Prostate gland (tissue), 2 donors: ENCODE measurements around the gene KCNAB1. TPM values are rescaled to one million over a fixed set of nuclear protein-coding genes. Genes with fewer than 3 reads are reported as not detected.

Experiments used
- DNase-seq: peaks from one replicate; pipeline ENCODE4 v3.0.0-alpha.2; 2019; ENCODE audit warnings: low spot score
- H3K27ac ChIP-seq, 2 donors: fragments of 200-600 bp; sonication (generic); 2 replicates each; pipeline ENCODE4 v1.5.1; 2017 to 2019
- H3K27me3 ChIP-seq: fragments of 200-600 bp; sonication (generic); replicated peaks from 2 replicates; pipeline ENCODE4 v1.5.1; 2019; ENCODE audit not compliant: insufficient read depth
- H3K36me3 ChIP-seq, 2 donors: fragments of 200-600 bp; sonication (generic); 1 replicate in 1 of 2; 2 replicates in 1 of 2; pipeline versions ENCODE4 v1.5.1 to v1.8.1; 2017 to 2019
- H3K4me1 ChIP-seq: fragments of 200-600 bp; sonication (generic); replicated peaks from 2 replicates; pipeline ENCODE4 v1.5.1; 2019
- H3K4me3 ChIP-seq, 2 donors: fragments of 200-600 bp; sonication (generic); 2 replicates each; pipeline ENCODE4 v1.5.1; 2017 to 2019
- H3K9me3 ChIP-seq: fragments of 200-600 bp; sonication (generic); 2 replicates; pipeline ENCODE4 v1.5.1; 2017
- CTCF ChIP-seq, 4 experiments: fragments of 200-600 bp in 2 of 4; fragments of 450-650 bp in 2 of 4; sonication (generic) in 2 of 4; IDR thresholded peaks; 1 replicate in 3 of 4; 2 replicates in 1 of 4; pipeline ENCODE4 v1.5.1; 2016 to 2019; ENCODE audit warnings: antibody characterized with exemption in 4 of 4, mild to moderate bottlenecking in 2 of 4, moderate library complexity in 2 of 4
- POLR2A ChIP-seq: fragments of 450-650 bp; IDR thresholded peaks from one replicate; pipeline ENCODE4 v1.6.1; 2016; ENCODE audit warnings: antibody characterized with exemption, mild to moderate bottlenecking
- POLR2AphosphoS5 ChIP-seq: sonication (generic); formaldehyde crosslinking; IDR thresholded peaks from one replicate; pipeline ENCODE4 v1.6.1; 2017; ENCODE audit warnings: antibody characterized with exemption
- whole genome bisulfite sequencing: methylation state at CpG from one replicate; pipeline ENCODE4 v1.1.5; 2018; 5-methylcytosine and 5-hydroxymethylcytosine counted together
- intact Hi-C: fragments of 100-400 bp; cut with DNase I; formaldehyde crosslinking; loops from one replicate; pipeline ENCODE4 v1.14.2; 2022
- total RNA-seq, 2 donors: library from RNA; depleted of rRNA; stranded (reverse); fragments of >200 nt; gene quantifications; one replicate each; pipeline ENCODE4 v1.1.0, GENCODE V29; 2016

Gene KCNAB1
- total RNA-seq, 2 donors from 2014 or later = 5.2 to 9.5 TPM

DNA sequence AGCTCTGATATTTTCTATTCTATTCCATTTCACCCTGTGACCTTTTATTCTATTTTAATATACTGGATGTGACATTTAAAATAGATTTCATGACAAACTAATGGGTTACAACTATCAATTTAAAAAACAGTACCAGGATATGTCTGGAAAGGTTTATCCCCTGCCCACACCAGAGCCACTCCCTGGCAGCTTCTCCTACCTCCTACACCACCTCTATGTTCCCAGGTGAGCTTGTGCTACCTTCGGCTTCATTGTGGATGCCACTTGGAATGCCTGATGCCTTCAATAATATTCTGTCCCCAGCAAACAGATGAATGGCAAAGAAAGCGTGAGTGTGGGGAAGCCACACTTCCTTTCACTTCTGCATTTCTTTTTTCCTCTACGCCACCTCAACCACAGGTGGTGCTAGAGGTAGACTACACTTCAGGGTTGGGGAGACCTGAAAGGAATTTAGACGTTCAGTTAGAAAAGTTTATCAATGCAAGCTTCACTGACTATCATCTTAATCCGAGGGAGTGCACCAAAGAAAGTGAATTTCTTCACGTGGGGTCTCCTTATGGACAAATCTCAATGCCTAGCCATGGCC is 221.5 kb downstream of the KCNAB1 start:
- no peaks in the 10 kb centered on the region for H3K4me1 ChIP-seq
- H3K36me3 ChIP-seq = no peaks in the 10 kb centered on the region
- 91% methylated on average over 6 of the region's 6 CpGs for WGBS
- no peak for DNase-seq
- H3K27me3 ChIP-seq = no peaks in the 10 kb centered on the region
- no peaks in the 10 kb centered on the region for H3K9me3 ChIP-seq
- no peak for TF ChIP-seq POLR2AphosphoS5
- no peak for TF ChIP-seq CTCF (IDR thresholded peaks at IDR 0.05)
- TF ChIP-seq POLR2A = no peak
- intact Hi-C loops = no loop called here
- no peak overlapping the region for H3K27ac ChIP-seq
- no peak overlapping the region for H3K4me3 ChIP-seq

DNA sequence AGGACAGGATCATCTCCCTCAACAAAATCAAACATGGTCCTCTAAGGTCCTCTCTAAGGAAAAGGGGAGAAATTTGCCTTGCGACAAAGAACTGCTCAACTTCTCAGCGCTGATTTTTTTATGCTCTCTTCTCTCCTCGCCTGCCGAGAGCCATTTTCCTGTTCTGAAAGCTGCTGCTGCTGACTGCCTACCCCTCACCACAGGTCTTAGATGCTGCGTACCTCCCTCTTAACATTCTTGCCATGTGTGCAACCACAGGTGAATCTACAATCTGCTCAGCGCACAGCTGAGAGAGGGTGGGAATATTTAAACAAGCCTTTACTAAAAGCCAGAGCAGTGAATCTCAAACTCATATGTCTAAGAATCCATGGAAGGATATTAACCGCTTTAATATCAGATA is 223.8 kb downstream of the KCNAB1 start:
- Histone ChIP-seq H3K36me3 (no peaks in the 10 kb centered on the region), H3K4me3 (no peak overlapping the region), H3K4me1 (no peaks in the 10 kb centered on the region), H3K27me3 (no peaks in the 10 kb centered on the region), H3K9me3 (no peaks in the 10 kb centered on the region), H3K27ac (no peak overlapping the region)
- WGBS = 86% methylated on average over 7 of the region's 7 CpGs
- intact Hi-C loops = no loop called here
- no peak for DNase-seq
- no peak for TF ChIP-seq CTCF (IDR thresholded peaks at IDR 0.05)
- TF ChIP-seq POLR2AphosphoS5 = no peak
- TF ChIP-seq POLR2A = no peak

GRCh38 chr3:156349111-156349510 is 228.7 kb downstream of the KCNAB1 start:
- Histone ChIP-seq H3K27ac (no peak overlapping the region), H3K4me1 (no peaks in the 10 kb centered on the region), H3K4me3 (no peak overlapping the region), H3K9me3 (no peaks in the 10 kb centered on the region), H3K36me3 (no peaks in the 10 kb centered on the region), H3K27me3 (no peaks in the 10 kb centered on the region)
- no peak for TF ChIP-seq CTCF (IDR thresholded peaks at IDR 0.05)
- TF ChIP-seq POLR2AphosphoS5 = no peak
- TF ChIP-seq POLR2A = no peak
- no peak for DNase-seq
- intact Hi-C loops = no loop called here

DNA sequence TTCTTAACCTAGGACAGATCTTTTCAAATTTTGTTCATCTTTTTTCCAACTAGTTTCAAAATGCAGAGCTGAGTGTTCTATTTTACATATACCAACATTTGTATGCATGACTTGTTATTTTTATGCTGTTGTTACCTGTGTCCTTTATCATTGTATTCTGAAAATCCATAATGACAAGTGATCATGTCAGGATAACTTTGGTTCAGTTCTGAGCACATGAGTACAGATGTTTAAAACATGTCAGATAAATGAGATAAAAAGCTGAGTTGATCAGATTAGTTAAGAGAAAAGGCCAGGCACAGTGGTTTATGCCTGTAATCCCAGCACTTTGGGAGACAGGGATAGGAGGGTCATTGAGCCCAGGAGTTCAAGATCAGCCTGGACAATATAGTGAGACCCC is 229.6 kb downstream of the KCNAB1 start:
- Histone ChIP-seq H3K4me3 (no peak overlapping the region), H3K4me1 (no peaks in the 10 kb centered on the region), H3K27ac (no peak overlapping the region), H3K9me3 (no peaks in the 10 kb centered on the region), H3K36me3 (no peaks in the 10 kb centered on the region), H3K27me3 (no peaks in the 10 kb centered on the region)
- no peak for DNase-seq
- TF ChIP-seq POLR2A = no peak
- no peak for TF ChIP-seq POLR2AphosphoS5
- no peak for TF ChIP-seq CTCF (IDR thresholded peaks at IDR 0.05)
- intact Hi-C loops = no loop called here

DNA sequence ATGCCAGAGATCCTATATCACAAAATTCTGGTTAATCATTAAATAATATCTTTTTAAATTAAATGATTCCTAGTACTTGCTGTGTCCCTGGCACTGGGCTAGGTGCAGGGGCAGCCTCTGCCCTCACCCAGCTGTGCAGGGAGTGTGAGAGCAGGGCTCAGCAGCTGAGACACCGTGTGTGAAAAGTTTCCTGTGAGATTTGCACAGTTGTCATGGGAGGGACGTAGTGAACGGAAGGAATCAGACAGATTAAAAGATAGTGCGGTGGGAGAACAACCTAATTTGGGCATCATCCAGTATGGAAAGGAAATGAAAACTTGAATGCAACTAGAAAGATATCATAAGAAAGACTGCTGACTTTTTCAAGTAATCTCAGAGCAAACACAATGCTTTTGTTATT is 230.4 kb downstream of the KCNAB1 start:
- no peaks in the 10 kb centered on the region for H3K9me3 ChIP-seq
- 15% methylated on average over 4 of the region's 4 CpGs for WGBS
- no peak for DNase-seq
- H3K36me3 ChIP-seq = no peaks in the 10 kb centered on the region
- intact Hi-C loops = no loop called here
- H3K4me3 ChIP-seq = no peak overlapping the region
- H3K4me1 ChIP-seq = no peaks in the 10 kb centered on the region
- TF ChIP-seq POLR2A (no peak), POLR2AphosphoS5 (no peak), CTCF (IDR thresholded peaks at IDR 0.05) (no peak)
- H3K27ac ChIP-seq = no peak overlapping the region
- H3K27me3 ChIP-seq = no peaks in the 10 kb centered on the region
